ENCODE results near the gene SARDH. TPM values are rescaled to one million over a fixed set of nuclear protein-coding genes. Genes with fewer than 3 reads are reported as not detected.

Gene SARDH
- total RNA-seq, 4 donors from 2014 or later, result 0.39 to 2.9 (median 0.51) TPM

- Histone ChIP-seq H3K36me3 (no peaks in the 10 kb centered on the region), H3K9me3 (no peaks in the 10 kb centered on the region), H3K27me3 (peaks cover 0 to 37% (median 0%) of the 10 kb centered on the region in 4 donors), H3K27ac (replicated peaks in 1 of 4) (peak overlapping the region in 1 of 4 donors; percentile 1), H3K4me1 (peaks cover 8 to 22% (median 18%) of the 10 kb centered on the region in 4 donors), H3K4me3 (peak overlapping the region; percentile 34 to 54 (median 39))
- intact Hi-C loops (cut with DNase I), result no loop called here
- 76% methylated on average over 6 of the region's 39 CpGs for WGBS
- TF ChIP-seq POLR2AphosphoS5 (IDR thresholded peaks at IDR 0.05) (no peak), EP300 (IDR thresholded peaks at IDR 0.05) (no peak)
- TF ChIP-seq, protein P1, sequence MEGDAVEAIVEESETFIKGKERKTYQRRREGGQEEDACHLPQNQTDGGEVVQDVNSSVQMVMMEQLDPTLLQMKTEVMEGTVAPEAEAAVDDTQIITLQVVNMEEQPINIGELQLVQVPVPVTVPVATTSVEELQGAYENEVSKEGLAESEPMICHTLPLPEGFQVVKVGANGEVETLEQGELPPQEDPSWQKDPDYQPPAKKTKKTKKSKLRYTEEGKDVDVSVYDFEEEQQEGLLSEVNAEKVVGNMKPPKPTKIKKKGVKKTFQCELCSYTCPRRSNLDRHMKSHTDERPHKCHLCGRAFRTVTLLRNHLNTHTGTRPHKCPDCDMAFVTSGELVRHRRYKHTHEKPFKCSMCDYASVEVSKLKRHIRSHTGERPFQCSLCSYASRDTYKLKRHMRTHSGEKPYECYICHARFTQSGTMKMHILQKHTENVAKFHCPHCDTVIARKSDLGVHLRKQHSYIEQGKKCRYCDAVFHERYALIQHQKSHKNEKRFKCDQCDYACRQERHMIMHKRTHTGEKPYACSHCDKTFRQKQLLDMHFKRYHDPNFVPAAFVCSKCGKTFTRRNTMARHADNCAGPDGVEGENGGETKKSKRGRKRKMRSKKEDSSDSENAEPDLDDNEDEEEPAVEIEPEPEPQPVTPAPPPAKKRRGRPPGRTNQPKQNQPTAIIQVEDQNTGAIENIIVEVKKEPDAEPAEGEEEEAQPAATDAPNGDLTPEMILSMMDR (IDR thresholded peaks at IDR 0.05), result no peak
- DNase-seq (ENCODE audit: extremely low spot score), result no peak
Observed at GRCh38 chr9:133702798-133703590, 35.2 kb downstream of the SARDH start.

DNA sequence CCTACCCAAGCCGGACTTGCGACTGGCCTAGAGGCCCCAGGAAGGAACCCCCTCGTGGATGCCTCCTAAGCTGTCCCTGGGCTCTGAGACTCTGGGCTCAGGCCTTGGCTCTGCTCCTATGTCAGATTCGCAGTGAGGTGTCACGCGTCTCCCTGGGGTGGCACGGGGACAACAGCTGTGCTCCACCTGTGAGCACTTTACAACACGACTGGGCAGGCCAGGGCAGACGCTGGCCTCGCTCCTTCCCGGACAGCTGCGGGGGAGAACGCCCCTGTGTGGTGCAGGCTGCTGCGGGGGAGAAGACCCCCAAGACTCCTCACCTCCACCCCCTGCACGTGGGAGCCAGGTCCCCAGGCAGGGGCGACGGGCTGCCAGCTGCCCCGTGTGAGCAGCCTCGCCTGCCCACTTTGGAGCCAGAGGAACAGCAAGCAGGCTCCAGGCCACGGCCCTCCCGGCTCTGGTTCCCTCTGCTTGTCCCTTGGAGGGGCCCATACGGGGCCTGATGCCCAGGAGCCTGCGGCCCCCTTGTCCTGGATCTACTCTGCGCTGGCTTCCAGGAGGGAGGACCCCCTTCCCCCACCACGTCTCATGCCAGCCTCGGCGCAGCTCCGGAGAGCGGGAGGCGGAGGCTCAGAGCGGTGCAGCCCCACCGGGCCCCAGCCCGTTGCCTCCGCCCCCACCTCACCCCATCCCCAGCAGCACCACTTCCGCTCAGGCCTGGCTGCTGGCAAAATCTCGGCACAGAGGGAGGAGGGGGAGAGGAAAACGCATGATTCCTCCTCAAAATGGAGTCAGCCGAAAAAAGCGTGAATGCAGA, 36.0 kb downstream of the SARDH start:
- peak overlapping the region in 1 of 4 donors; percentile 1 for H3K27ac ChIP-seq (replicated peaks in 1 of 4)
- intact Hi-C loops (cut with DNase I), result no loop called here
- no CpG with 5 or more reads among the region's 39 CpGs for WGBS

GRCh38 chr9:133701321-133701980, 36.7 kb downstream of the SARDH start:
- no peaks in the 10 kb centered on the region for H3K9me3 ChIP-seq
- no peaks in the 10 kb centered on the region for H3K36me3 ChIP-seq
- H3K27me3 ChIP-seq, result peaks cover 0 to 37% (median 0%) of the 10 kb centered on the region in 4 donors
- H3K27ac ChIP-seq (replicated peaks in 1 of 4), result no peak overlapping the region
- H3K4me3 ChIP-seq, result no peak overlapping the region
- peaks cover 8 to 21% (median 14%) of the 10 kb centered on the region in 4 donors for H3K4me1 ChIP-seq
- WGBS, result 77% methylated on average over 17 of the region's 33 CpGs
- DNase-seq (ENCODE audit: extremely low spot score), result no peak
- no peak for TF ChIP-seq EP300 (IDR thresholded peaks at IDR 0.05)
- TF ChIP-seq POLR2A (IDR thresholded peaks at IDR 0.05; ENCODE audit: low read depth), result no peak
- TF ChIP-seq, protein P1 (IDR thresholded peaks at IDR 0.05), result no peak
- TF ChIP-seq POLR2AphosphoS5 (IDR thresholded peaks at IDR 0.05), result no peak
- intact Hi-C loops (cut with DNase I), result no loop called here

More for the DNA sequence above, 36.0 kb downstream of the SARDH start:
- peaks cover 8 to 21% (median 15%) of the 10 kb centered on the region in 4 donors for H3K4me1 ChIP-seq
- peaks cover 0 to 37% (median 0%) of the 10 kb centered on the region in 4 donors for H3K27me3 ChIP-seq
- no peaks in the 10 kb centered on the region for H3K36me3 ChIP-seq
- TF ChIP-seq POLR2A (IDR thresholded peaks at IDR 0.05; ENCODE audit: low read depth) (no peak), EP300 (IDR thresholded peaks at IDR 0.05) (no peak), POLR2AphosphoS5 (IDR thresholded peaks at IDR 0.05) (no peak)
- TF ChIP-seq, protein P1 (IDR thresholded peaks at IDR 0.05), result no peak
- DNase-seq (ENCODE audit: extremely low spot score), result no peak
- H3K4me3 ChIP-seq, result peak overlapping the region; percentile 34 to 54 (median 39)
- no peaks in the 10 kb centered on the region for H3K9me3 ChIP-seq

DNA sequence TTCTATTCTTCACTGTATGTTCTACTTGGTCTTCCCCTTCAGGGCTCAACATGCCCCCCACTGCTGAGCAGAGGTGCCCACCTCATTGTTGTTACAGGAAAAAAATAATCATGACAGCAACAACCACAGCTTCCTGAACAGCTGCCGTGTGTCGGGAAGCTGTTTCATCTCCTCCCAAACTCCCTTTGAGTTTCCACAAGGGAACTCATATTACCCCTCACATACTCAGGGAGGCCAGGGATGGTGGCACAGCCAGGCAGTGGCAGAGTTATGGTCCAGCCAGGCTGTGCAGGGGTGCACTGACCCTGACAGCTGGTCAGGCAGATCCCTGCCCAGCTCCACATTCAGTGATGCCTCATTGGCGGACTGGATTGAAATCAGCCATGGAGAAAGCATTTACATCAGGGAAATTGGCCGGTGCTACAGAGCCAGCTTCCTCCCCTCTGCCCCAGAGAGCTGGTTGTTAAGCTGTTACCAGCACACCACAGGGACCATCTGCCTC, 37.3 kb downstream of the SARDH start:
- intact Hi-C loops (cut with DNase I), result no loop called here
- Histone ChIP-seq H3K9me3 (no peaks in the 10 kb centered on the region), H3K4me3 (no peak overlapping the region), H3K27ac (replicated peaks in 1 of 4) (no peak overlapping the region), H3K4me1 (peaks cover 8 to 21% (median 14%) of the 10 kb centered on the region in 4 donors), H3K36me3 (no peaks in the 10 kb centered on the region), H3K27me3 (peaks cover 0 to 37% (median 0%) of the 10 kb centered on the region in 4 donors)
- DNase-seq (ENCODE audit: extremely low spot score), result no peak
- TF ChIP-seq EP300 (IDR thresholded peaks at IDR 0.05) (no peak), POLR2AphosphoS5 (IDR thresholded peaks at IDR 0.05) (no peak), POLR2A (IDR thresholded peaks at IDR 0.05; ENCODE audit: low read depth) (no peak)
- TF ChIP-seq, protein P1 (IDR thresholded peaks at IDR 0.05), result no peak
- WGBS, result 67% methylated on average over 2 of the region's 4 CpGs

Data from esophagus muscularis mucosa (tissue), 4 donors.